ENCODE measurements around the gene SEMA3C. TPM values are rescaled to one million over a fixed set of nuclear protein-coding genes. Genes with fewer than 3 reads are reported as not detected.
A peak's percentile ranks its signal among the peaks of the same experiment; 100 is the strongest.

The SEMA3C gene
- total RNA-seq, 8 experiments from 2014 or later = 32.2 to 219 (median 49.9) TPM

GRCh38 chr7:80835251-80835650, 83.6 kb downstream of the SEMA3C start:
- no peak overlapping the region for H3K4me3 ChIP-seq
- WGBS, 10 experiments = 54 to 100% (median 100%) methylated on average over 1 to 2 of the region's 2 CpGs; no CpG with 5 or more reads in 1 of the 10 experiments
- H3K27ac ChIP-seq = no peak overlapping the region
- ATAC-seq (replicated peaks in 6 of 8) = no peak
- H3K4me1 ChIP-seq (replicated peaks in 1 of 2) = peaks cover 27 to 46% of the 10 kb centered on the region in 2 donors
- in situ Hi-C loops (cut with MboI; ENCODE audit: low pct_unique_long_range_greater_than_20kb in 2 of 9, low sequenced_read_pairs in 9 of 9, unreplicated experiment in 9 of 9) = no loop called here

- peaks cover 27 to 46% of the 10 kb centered on the region in 2 donors for H3K4me1 ChIP-seq (replicated peaks in 1 of 2)
- 15 to 90% (median 52%) methylated on average over 2 to 10 of the region's 10 CpGs for WGBS, 10 experiments
- peak; percentile 62 to 95 (median 92) for ATAC-seq (replicated peaks in 6 of 8)
- peak overlapping the region in 1 of 5 donors; percentile 2 for H3K4me3 ChIP-seq
- peak overlapping the region; percentile 79 to 81 for H3K27ac ChIP-seq
- in situ Hi-C loops (cut with MboI; ENCODE audit: low pct_unique_long_range_greater_than_20kb in 2 of 9, low sequenced_read_pairs in 9 of 9, unreplicated experiment in 9 of 9) = no loop called here
These were observed 85.3 kb downstream of the SEMA3C start for GRCh38 chr7:80833289-80834268.

- Histone ChIP-seq H3K27ac (no peak overlapping the region), H3K4me3 (no peak overlapping the region), H3K4me1 (replicated peaks in 1 of 2) (peaks cover 27 to 54% of the 10 kb centered on the region in 2 donors)
- no peak for ATAC-seq (replicated peaks in 6 of 8)
- in situ Hi-C loops (cut with MboI; ENCODE audit: low pct_unique_long_range_greater_than_20kb in 2 of 9, low sequenced_read_pairs in 9 of 9, unreplicated experiment in 9 of 9) = no loop called here
These were observed 86.8 kb downstream of the SEMA3C start for GRCh38 chr7:80832006-80832405.

- Histone ChIP-seq H3K4me3 (no peak overlapping the region), H3K4me1 (replicated peaks in 1 of 2) (peaks cover 27 to 57% of the 10 kb centered on the region in 2 donors), H3K27ac (no peak overlapping the region)
- no peak for ATAC-seq (replicated peaks in 6 of 8)
- in situ Hi-C loops (cut with MboI; ENCODE audit: low pct_unique_long_range_greater_than_20kb in 2 of 9, low sequenced_read_pairs in 9 of 9, unreplicated experiment in 9 of 9) = no loop called here
- 86 to 100% (median 93%) methylated on average over 1 to 3 of the region's 3 CpGs; no CpG with 5 or more reads in 1 of the 10 experiments for WGBS, 10 experiments
These were observed 88.1 kb downstream of the SEMA3C start for GRCh38 chr7:80830584-80831285.

- Histone ChIP-seq H3K27ac (no peak overlapping the region), H3K4me1 (replicated peaks in 1 of 2) (peaks cover 27 to 64% of the 10 kb centered on the region in 2 donors), H3K4me3 (no peak overlapping the region)
- in situ Hi-C loops (cut with MboI; ENCODE audit: low pct_unique_long_range_greater_than_20kb in 2 of 9, low sequenced_read_pairs in 9 of 9, unreplicated experiment in 9 of 9) = no loop called here
- 50 to 100% (median 100%) methylated on average over 1 of the region's 1 CpG; no CpG with 5 or more reads in 1 of the 10 experiments for WGBS, 10 experiments
- no peak for ATAC-seq (replicated peaks in 6 of 8)
These were observed 88.8 kb downstream of the SEMA3C start for GRCh38 chr7:80830010-80830409.

GRCh38 chr7:80829527-80829926, 89.3 kb downstream of the SEMA3C start:
- 75 to 100% (median 91%) methylated on average over 3 of the region's 3 CpGs; no CpG with 5 or more reads in 1 of the 10 experiments for WGBS, 10 experiments
- Histone ChIP-seq H3K27ac (no peak overlapping the region), H3K4me1 (replicated peaks in 1 of 2) (peaks cover 29 to 62% of the 10 kb centered on the region in 2 donors), H3K4me3 (no peak overlapping the region)
- in situ Hi-C loops (cut with MboI; ENCODE audit: low pct_unique_long_range_greater_than_20kb in 2 of 9, low sequenced_read_pairs in 9 of 9, unreplicated experiment in 9 of 9) = no loop called here
- no peak for ATAC-seq (replicated peaks in 6 of 8)

- ATAC-seq (replicated peaks in 6 of 8) = no peak
- in situ Hi-C loops (cut with MboI; ENCODE audit: low pct_unique_long_range_greater_than_20kb in 2 of 9, low sequenced_read_pairs in 9 of 9, unreplicated experiment in 9 of 9) = no loop called here
- Histone ChIP-seq H3K27ac (no peak overlapping the region), H3K4me1 (replicated peaks in 1 of 2) (peaks cover 15 to 55% of the 10 kb centered on the region in 2 donors), H3K4me3 (no peak overlapping the region)
- WGBS, 10 experiments = 9 to 100% (median 91%) methylated on average over 1 of the region's 1 CpG; no CpG with 5 or more reads in 2 of the 10 experiments
These were observed 91.6 kb downstream of the SEMA3C start for GRCh38 chr7:80827239-80827633.

GRCh38 chr7:80826520-80827238, 92.2 kb downstream of the SEMA3C start:
- Histone ChIP-seq H3K27ac (no peak overlapping the region), H3K4me3 (no peak overlapping the region), H3K4me1 (replicated peaks in 1 of 2) (peaks cover 15 to 55% of the 10 kb centered on the region in 2 donors)
- 62 to 100% (median 93%) methylated on average over 1 to 3 of the region's 3 CpGs; no CpG with 5 or more reads in 2 of the 10 experiments for WGBS, 10 experiments
- no peak for ATAC-seq (replicated peaks in 6 of 8)
- in situ Hi-C loops (cut with MboI; ENCODE audit: low pct_unique_long_range_greater_than_20kb in 2 of 9, low sequenced_read_pairs in 9 of 9, unreplicated experiment in 9 of 9) = no loop called here

GRCh38 chr7:80825499-80825898, 93.4 kb downstream of the SEMA3C start:
- no peak for ATAC-seq (replicated peaks in 6 of 8)
- Histone ChIP-seq H3K4me3 (no peak overlapping the region), H3K4me1 (replicated peaks in 1 of 2) (peaks cover 8 to 50% of the 10 kb centered on the region in 2 donors), H3K27ac (no peak overlapping the region)
- in situ Hi-C loops (cut with MboI; ENCODE audit: low pct_unique_long_range_greater_than_20kb in 2 of 9, low sequenced_read_pairs in 9 of 9, unreplicated experiment in 9 of 9) = no loop called here
- 33 to 85% (median 75%) methylated on average over 1 to 3 of the region's 3 CpGs for WGBS, 10 experiments

GRCh38 chr7:80824253-80824652, 94.6 kb downstream of the SEMA3C start:
- H3K4me1 ChIP-seq (replicated peaks in 1 of 2) = peaks cover 8 to 48% of the 10 kb centered on the region in 2 donors
- peak overlapping the region in 1 of 2 donors; percentile 29 for H3K27ac ChIP-seq
- ATAC-seq (replicated peaks in 6 of 8) = peak in 4 of 8 experiments; percentile 26 to 69 (median 42)
- in situ Hi-C loops (cut with MboI; ENCODE audit: low pct_unique_long_range_greater_than_20kb in 2 of 9, low sequenced_read_pairs in 9 of 9, unreplicated experiment in 9 of 9) = no loop called here
- WGBS, 10 experiments = 17 to 100% (median 67%) methylated on average over 1 to 5 of the region's 5 CpGs; no CpG with 5 or more reads in 1 of the 10 experiments
- H3K4me3 ChIP-seq = no peak overlapping the region

GRCh38 chr7:80823057-80823456, 95.8 kb downstream of the SEMA3C start:
- no peak overlapping the region for H3K4me3 ChIP-seq
- peaks cover 8 to 48% of the 10 kb centered on the region in 2 donors for H3K4me1 ChIP-seq (replicated peaks in 1 of 2)
- H3K27ac ChIP-seq = no peak overlapping the region
- WGBS, 10 experiments = 70 to 100% (median 91%) methylated on average over 2 to 3 of the region's 3 CpGs
- ATAC-seq (replicated peaks in 6 of 8) = no peak
- in situ Hi-C loops (cut with MboI; ENCODE audit: low pct_unique_long_range_greater_than_20kb in 2 of 9, low sequenced_read_pairs in 9 of 9, unreplicated experiment in 9 of 9) = no loop called here

GRCh38 chr7:80821771-80822319, 97.0 kb downstream of the SEMA3C start:
- peak in 5 of 8 experiments; percentile 84 to 91 (median 88) for ATAC-seq (replicated peaks in 6 of 8)
- H3K4me1 ChIP-seq (replicated peaks in 1 of 2) = peaks cover 8 to 38% of the 10 kb centered on the region in 2 donors
- WGBS, 10 experiments = 6 to 100% (median 30%) methylated on average over 1 to 3 of the region's 3 CpGs
- H3K4me3 ChIP-seq = no peak overlapping the region
- peak overlapping the region; percentile 22 to 51 for H3K27ac ChIP-seq
- in situ Hi-C loops (cut with MboI; ENCODE audit: low pct_unique_long_range_greater_than_20kb in 2 of 9, low sequenced_read_pairs in 9 of 9, unreplicated experiment in 9 of 9) = no loop called here
